ENCODE results near the gene HOXD10. TPM values are rescaled to one million over a fixed set of nuclear protein-coding genes. Genes with fewer than 3 reads are reported as not detected.

The HOXD10 gene
- polyA plus RNA-seq, 1 donor: 0.18 TPM

- H3K27ac ChIP-seq (ENCODE audit: low read length): peak overlapping the region; percentile 28
- peak overlapping the region; percentile 49 for H3K4me3 ChIP-seq (ENCODE audit: low read length)
- DNase-seq: no peak
- peaks cover 77% of the 10 kb centered on the region for H3K27me3 ChIP-seq (ENCODE audit: control insufficient read depth, insufficient read depth, low read length)
- no peaks in the 10 kb centered on the region for H3K36me3 ChIP-seq (ENCODE audit: control insufficient read depth, insufficient read depth, low read length)
- H3K4me1 ChIP-seq (ENCODE audit: control insufficient read depth, insufficient read depth, low read length): peaks cover 3% of the 10 kb centered on the region
- H3K9me3 ChIP-seq (ENCODE audit: control insufficient read depth, low read depth, low read length): peaks cover 6% of the 10 kb centered on the region
- whole genome bisulfite sequencing (ENCODE audit: insufficient coverage, low lambda C conversion rate): no CpG with 5 or more reads among the region's 41 CpGs
Observed at GRCh38 chr2:176139661-176140512, 23.3 kb downstream of the HOXD10 start.

GRCh38 chr2:176140513-176141317 lies 24.1 kb downstream of the HOXD10 start:
- Histone ChIP-seq H3K9me3 (ENCODE audit: control insufficient read depth, low read depth, low read length) (peaks cover 6% of the 10 kb centered on the region), H3K4me1 (ENCODE audit: control insufficient read depth, insufficient read depth, low read length) (peaks cover 6% of the 10 kb centered on the region), H3K27ac (ENCODE audit: low read length) (peak overlapping the region; percentile 28), H3K36me3 (ENCODE audit: control insufficient read depth, insufficient read depth, low read length) (no peaks in the 10 kb centered on the region), H3K4me3 (ENCODE audit: low read length) (peak overlapping the region; percentile 49), H3K27me3 (ENCODE audit: control insufficient read depth, insufficient read depth, low read length) (peaks cover 77% of the 10 kb centered on the region)
- peak; percentile 70 to 73 for DNase-seq
- no CpG with 5 or more reads among the region's 48 CpGs for WGBS (ENCODE audit: insufficient coverage, low lambda C conversion rate)

GRCh38 chr2:176142281-176142680 lies 25.7 kb downstream of the HOXD10 start:
- Histone ChIP-seq H3K27ac (ENCODE audit: low read length) (no peak overlapping the region), H3K4me1 (ENCODE audit: control insufficient read depth, insufficient read depth, low read length) (peaks cover 6% of the 10 kb centered on the region), H3K4me3 (ENCODE audit: low read length) (no peak overlapping the region), H3K9me3 (ENCODE audit: control insufficient read depth, low read depth, low read length) (peaks cover 3% of the 10 kb centered on the region), H3K36me3 (ENCODE audit: control insufficient read depth, insufficient read depth, low read length) (no peaks in the 10 kb centered on the region), H3K27me3 (ENCODE audit: control insufficient read depth, insufficient read depth, low read length) (peaks cover 76% of the 10 kb centered on the region)
- WGBS (ENCODE audit: insufficient coverage, low lambda C conversion rate): no CpG with 5 or more reads among the region's 2 CpGs
- DNase-seq: no peak

- H3K9me3 ChIP-seq (ENCODE audit: control insufficient read depth, low read depth, low read length): peaks cover 5% of the 10 kb centered on the region
- peaks cover 76% of the 10 kb centered on the region for H3K27me3 ChIP-seq (ENCODE audit: control insufficient read depth, insufficient read depth, low read length)
- no peak overlapping the region for H3K4me3 ChIP-seq (ENCODE audit: low read length)
- DNase-seq: no peak
- peaks cover 3% of the 10 kb centered on the region for H3K4me1 ChIP-seq (ENCODE audit: control insufficient read depth, insufficient read depth, low read length)
- no peak overlapping the region for H3K27ac ChIP-seq (ENCODE audit: low read length)
- no peaks in the 10 kb centered on the region for H3K36me3 ChIP-seq (ENCODE audit: control insufficient read depth, insufficient read depth, low read length)
- no CpG with 5 or more reads among the region's 4 CpGs for WGBS (ENCODE audit: insufficient coverage, low lambda C conversion rate)
Observed at GRCh38 chr2:176145085-176145969, 28.7 kb downstream of the HOXD10 start.

GRCh38 chr2:176146101-176146500 lies 29.5 kb downstream of the HOXD10 start:
- no peak for DNase-seq
- Histone ChIP-seq H3K4me1 (ENCODE audit: control insufficient read depth, insufficient read depth, low read length) (peaks cover 3% of the 10 kb centered on the region), H3K27me3 (ENCODE audit: control insufficient read depth, insufficient read depth, low read length) (peaks cover 76% of the 10 kb centered on the region), H3K9me3 (ENCODE audit: control insufficient read depth, low read depth, low read length) (peaks cover 5% of the 10 kb centered on the region), H3K4me3 (ENCODE audit: low read length) (no peak overlapping the region), H3K36me3 (ENCODE audit: control insufficient read depth, insufficient read depth, low read length) (no peaks in the 10 kb centered on the region), H3K27ac (ENCODE audit: low read length) (no peak overlapping the region)
- no CpG with 5 or more reads among the region's 6 CpGs for WGBS (ENCODE audit: insufficient coverage, low lambda C conversion rate)

GRCh38 chr2:176146645-176147044 lies 30.1 kb downstream of the HOXD10 start:
- no peaks in the 10 kb centered on the region for H3K36me3 ChIP-seq (ENCODE audit: control insufficient read depth, insufficient read depth, low read length)
- DNase-seq: no peak
- H3K4me3 ChIP-seq (ENCODE audit: low read length): no peak overlapping the region
- peaks cover 5% of the 10 kb centered on the region for H3K9me3 ChIP-seq (ENCODE audit: control insufficient read depth, low read depth, low read length)
- no peak overlapping the region for H3K27ac ChIP-seq (ENCODE audit: low read length)
- H3K27me3 ChIP-seq (ENCODE audit: control insufficient read depth, insufficient read depth, low read length): peaks cover 80% of the 10 kb centered on the region
- peaks cover 3% of the 10 kb centered on the region for H3K4me1 ChIP-seq (ENCODE audit: control insufficient read depth, insufficient read depth, low read length)

- Histone ChIP-seq H3K4me1 (ENCODE audit: control insufficient read depth, insufficient read depth, low read length) (peaks cover 3% of the 10 kb centered on the region), H3K4me3 (ENCODE audit: low read length) (no peak overlapping the region), H3K36me3 (ENCODE audit: control insufficient read depth, insufficient read depth, low read length) (no peaks in the 10 kb centered on the region), H3K27me3 (ENCODE audit: control insufficient read depth, insufficient read depth, low read length) (peaks cover 86% of the 10 kb centered on the region), H3K9me3 (ENCODE audit: control insufficient read depth, low read depth, low read length) (peaks cover 5% of the 10 kb centered on the region), H3K27ac (ENCODE audit: low read length) (no peak overlapping the region)
- DNase-seq: no peak
- no CpG with 5 or more reads among the region's 32 CpGs for WGBS (ENCODE audit: insufficient coverage, low lambda C conversion rate)
Observed at GRCh38 chr2:176147210-176147799, 30.7 kb downstream of the HOXD10 start.

- no peak for DNase-seq
- peaks cover 89% of the 10 kb centered on the region for H3K27me3 ChIP-seq (ENCODE audit: control insufficient read depth, insufficient read depth, low read length)
- no CpG with 5 or more reads among the region's 31 CpGs for WGBS (ENCODE audit: insufficient coverage, low lambda C conversion rate)
Observed at GRCh38 chr2:176147800-176148496, 31.4 kb downstream of the HOXD10 start.

GRCh38 chr2:176148751-176149421 lies 32.3 kb downstream of the HOXD10 start:
- peaks cover 88% of the 10 kb centered on the region for H3K27me3 ChIP-seq (ENCODE audit: control insufficient read depth, insufficient read depth, low read length)
- H3K36me3 ChIP-seq (ENCODE audit: control insufficient read depth, insufficient read depth, low read length): no peaks in the 10 kb centered on the region
- no peak overlapping the region for H3K4me3 ChIP-seq (ENCODE audit: low read length)
- H3K27ac ChIP-seq (ENCODE audit: low read length): no peak overlapping the region
- no peak for DNase-seq
- H3K9me3 ChIP-seq (ENCODE audit: control insufficient read depth, low read depth, low read length): peaks cover 5% of the 10 kb centered on the region
- no CpG with 5 or more reads among the region's 11 CpGs for WGBS (ENCODE audit: insufficient coverage, low lambda C conversion rate)
- H3K4me1 ChIP-seq (ENCODE audit: control insufficient read depth, insufficient read depth, low read length): peaks cover 3% of the 10 kb centered on the region

More at GRCh38 chr2:176147800-176148496, 31.4 kb downstream of the HOXD10 start:
- Histone ChIP-seq H3K4me3 (ENCODE audit: low read length) (no peak overlapping the region), H3K36me3 (ENCODE audit: control insufficient read depth, insufficient read depth, low read length) (no peaks in the 10 kb centered on the region), H3K4me1 (ENCODE audit: control insufficient read depth, insufficient read depth, low read length) (peaks cover 3% of the 10 kb centered on the region), H3K9me3 (ENCODE audit: control insufficient read depth, low read depth, low read length) (peaks cover 5% of the 10 kb centered on the region), H3K27ac (ENCODE audit: low read length) (no peak overlapping the region)

All from large intestine (tissue), 3 donors.